ENCODE measurements around the gene LEF1.

GRCh38 chr4:108115168-108115526, 53.6 kb downstream of the LEF1 start:
- TF ChIP-seq, protein P1, sequence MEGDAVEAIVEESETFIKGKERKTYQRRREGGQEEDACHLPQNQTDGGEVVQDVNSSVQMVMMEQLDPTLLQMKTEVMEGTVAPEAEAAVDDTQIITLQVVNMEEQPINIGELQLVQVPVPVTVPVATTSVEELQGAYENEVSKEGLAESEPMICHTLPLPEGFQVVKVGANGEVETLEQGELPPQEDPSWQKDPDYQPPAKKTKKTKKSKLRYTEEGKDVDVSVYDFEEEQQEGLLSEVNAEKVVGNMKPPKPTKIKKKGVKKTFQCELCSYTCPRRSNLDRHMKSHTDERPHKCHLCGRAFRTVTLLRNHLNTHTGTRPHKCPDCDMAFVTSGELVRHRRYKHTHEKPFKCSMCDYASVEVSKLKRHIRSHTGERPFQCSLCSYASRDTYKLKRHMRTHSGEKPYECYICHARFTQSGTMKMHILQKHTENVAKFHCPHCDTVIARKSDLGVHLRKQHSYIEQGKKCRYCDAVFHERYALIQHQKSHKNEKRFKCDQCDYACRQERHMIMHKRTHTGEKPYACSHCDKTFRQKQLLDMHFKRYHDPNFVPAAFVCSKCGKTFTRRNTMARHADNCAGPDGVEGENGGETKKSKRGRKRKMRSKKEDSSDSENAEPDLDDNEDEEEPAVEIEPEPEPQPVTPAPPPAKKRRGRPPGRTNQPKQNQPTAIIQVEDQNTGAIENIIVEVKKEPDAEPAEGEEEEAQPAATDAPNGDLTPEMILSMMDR (IDR thresholded peaks at IDR 0.05; ENCODE audit: low read depth, low read length), result no peak
- TF ChIP-seq EZH2phosphoT487 (IDR thresholded peaks at IDR 0.05; ENCODE audit: low read depth), result no peak
